GM23248 (cell line): ENCODE measurements around the gene ANO2. TPM values are rescaled to one million over a fixed set of nuclear protein-coding genes. Genes with fewer than 3 reads are reported as not detected.

Experiments
- DNase-seq: peaks from one replicate; pipeline ENCODE4 v3.0.0-alpha.2; 2015
- H2AFZ ChIP-seq: fragments of 200-600 bp; sonication (generic); 2 replicates; pipeline ENCODE4 v1.6.1; 2016; ENCODE audit warnings: antibody characterized with exemption
- H3F3A ChIP-seq: fragments of 200-600 bp; sonication (generic); 2 replicates; pipeline ENCODE4 v1.6.1; 2016; ENCODE audit warnings: mild to moderate bottlenecking, antibody characterized with exemption, mixed run types; ENCODE audit not compliant: insufficient read depth
- H3K27ac ChIP-seq: fragments of 200-600 bp; sonication (generic); 2 replicates; pipeline ENCODE4 v1.5.1; 2016; ENCODE audit warnings: mild to moderate bottlenecking
- H3K27me3 ChIP-seq: fragments of 200-600 bp; sonication (generic); replicated peaks from 2 replicates; pipeline ENCODE4 v1.6.1; 2016; ENCODE audit warnings: mild to moderate bottlenecking; ENCODE audit not compliant: insufficient read depth
- H3K36me3 ChIP-seq: fragments of 200-600 bp; sonication (generic); 2 replicates; pipeline ENCODE4 v1.6.1; 2016; ENCODE audit warnings: low read depth, mild to moderate bottlenecking
- H3K4me1 ChIP-seq: fragments of 200-600 bp; sonication (generic); 2 replicates; pipeline ENCODE4 v1.6.1; 2016; ENCODE audit warnings: mild to moderate bottlenecking; ENCODE audit not compliant: insufficient read depth
- H3K4me2 ChIP-seq: fragments of 200-600 bp; sonication (generic); one replicate; pipeline ENCODE4 v1.6.1; 2016; ENCODE audit warnings: mild to moderate bottlenecking; ENCODE audit not compliant: unreplicated experiment
- H3K4me3 ChIP-seq: fragments of 200-600 bp; sonication (generic); 2 replicates; pipeline ENCODE4 v1.5.1; 2016; ENCODE audit warnings: mild to moderate bottlenecking
- H3K79me2 ChIP-seq: fragments of 200-600 bp; sonication (generic); 2 replicates; pipeline ENCODE4 v1.6.1; 2016; ENCODE audit warnings: mild to moderate bottlenecking; ENCODE audit not compliant: insufficient read depth
- H3K9ac ChIP-seq: fragments of 200-600 bp; sonication (generic); 2 replicates; pipeline ENCODE4 v1.6.1; 2016; ENCODE audit warnings: mild to moderate bottlenecking
- H3K9me2 ChIP-seq: fragments of 200-600 bp; sonication (generic); 2 replicates; pipeline ENCODE4 v1.6.1; 2016; ENCODE audit warnings: mixed run types, mild to moderate bottlenecking, moderate library complexity; ENCODE audit not compliant: insufficient read depth
- H3K9me3 ChIP-seq: fragments of 200-600 bp; sonication (generic); one replicate; pipeline ENCODE4 v1.6.1; 2017; ENCODE audit warnings: low read depth
- H4K20me1 ChIP-seq: fragments of 200-600 bp; sonication (generic); 2 replicates; pipeline ENCODE4 v1.6.0; 2016; ENCODE audit not compliant: insufficient read depth
- EZH2 ChIP-seq: fragments of 200-600 bp; sonication (generic); IDR thresholded peaks from 2 replicates; pipeline ENCODE4 v1.6.1; 2018; ENCODE audit warnings: antibody characterized with exemption, mild to moderate bottlenecking; ENCODE audit not compliant: insufficient read depth, poor library complexity, severe bottlenecking
- EZH2phosphoT487 ChIP-seq: fragments of 200-600 bp; sonication (generic); IDR thresholded peaks from 2 replicates; pipeline ENCODE4 v1.6.1; 2018; ENCODE audit warnings: antibody characterized with exemption, moderate library complexity, mild to moderate bottlenecking, low read depth; ENCODE audit not compliant: insufficient read depth
- WGBS, 2 experiments: methylation state at CpG; one replicate each; pipeline ENCODE4 v1.1.6; 2015 to 2017; ENCODE audit warnings: low lambda C conversion rate in 2 of 2, low coverage in 1 of 2; ENCODE audit errors: missing lambda C conversion rate in 2 of 2; 5-methylcytosine and 5-hydroxymethylcytosine counted together
- in situ Hi-C: fragments of 300-500 bp; cut with MboI; formaldehyde crosslinking; loops from 2 replicates; pipeline ENCODE4 v1.15.0; 2020
- polyA plus RNA-seq: library from polyadenylated mRNA; unstranded; fragments of >200 nt; fragmentation: Nextera tagmentation; extraction: Ambion mirVana; gene quantifications from 2 replicates; pipeline ENCODE4 v1.2.1, GENCODE V29; 2016
- total RNA-seq: library from RNA; depleted of rRNA; stranded (reverse); fragments of >200 nt; shearing (Covaris generic); gene quantifications from 2 replicates; pipeline ENCODE4 v1.2.3, GENCODE V29; 2014

Gene ANO2
- total and polyA plus RNA-seq, 2 experiments from 2014 or later = not detected

GRCh38 chr12:5575987-5576386, 369.1 kb downstream of the ANO2 start:
- H2AFZ ChIP-seq = no peak overlapping the region
- no peaks in the 10 kb centered on the region for H3K9me3 ChIP-seq
- no peaks in the 10 kb centered on the region for H3K27me3 ChIP-seq
- WGBS, 2 experiments = 76 to 88% methylated on average over 3 of the region's 3 CpGs
- no peak overlapping the region for H3K4me3 ChIP-seq
- TF ChIP-seq EZH2phosphoT487 (no peak), EZH2 (no peak)
- H3K79me2 ChIP-seq = no peaks in the 10 kb centered on the region
- H3K4me2 ChIP-seq = no peak overlapping the region
- no peaks in the 10 kb centered on the region for H3K9me2 ChIP-seq
- no peaks in the 10 kb centered on the region for H3K36me3 ChIP-seq
- DNase-seq = no peak
- H3K27ac ChIP-seq = no peak overlapping the region
- in situ Hi-C loops = no loop called here
- H3K4me1 ChIP-seq = 0 out of 2 replicates have a peak, but pooled peaks cover 3% of the 10 kb centered on the region
- H4K20me1 ChIP-seq = no peaks in the 10 kb centered on the region
- H3K9ac ChIP-seq = no peak overlapping the region
- H3F3A ChIP-seq = no peaks in the 10 kb centered on the region

GRCh38 chr12:5575232-5575631, 369.8 kb downstream of the ANO2 start:
- Histone ChIP-seq H4K20me1 (no peaks in the 10 kb centered on the region), H3K79me2 (no peaks in the 10 kb centered on the region), H3K27ac (no peak overlapping the region), H3K4me1 (no peaks in the 10 kb centered on the region), H3K9me2 (no peaks in the 10 kb centered on the region), H3K9me3 (no peaks in the 10 kb centered on the region), H3K9ac (no peak overlapping the region), H3K4me3 (no peak overlapping the region), H3K27me3 (no peaks in the 10 kb centered on the region), H2AFZ (no peak overlapping the region), H3F3A (no peaks in the 10 kb centered on the region), H3K36me3 (no peaks in the 10 kb centered on the region), H3K4me2 (no peak overlapping the region)
- in situ Hi-C loops = no loop called here
- WGBS, 2 experiments = 40 to 41% methylated on average over 5 of the region's 5 CpGs
- DNase-seq = no peak
- TF ChIP-seq EZH2phosphoT487 (no peak), EZH2 (no peak)

GRCh38 chr12:5573390-5573789, 371.7 kb downstream of the ANO2 start:
- WGBS, 2 experiments = 56 to 58% methylated on average over 5 of the region's 5 CpGs
- H3K4me3 ChIP-seq = no peak overlapping the region
- no peaks in the 10 kb centered on the region for H3K9me2 ChIP-seq
- H3K79me2 ChIP-seq = no peaks in the 10 kb centered on the region
- H3K9ac ChIP-seq = no peak overlapping the region
- no peaks in the 10 kb centered on the region for H3K27me3 ChIP-seq
- no peak overlapping the region for H3K27ac ChIP-seq
- no peak overlapping the region for H2AFZ ChIP-seq
- no peaks in the 10 kb centered on the region for H3F3A ChIP-seq
- no peaks in the 10 kb centered on the region for H3K9me3 ChIP-seq
- no peaks in the 10 kb centered on the region for H3K4me1 ChIP-seq
- H4K20me1 ChIP-seq = no peaks in the 10 kb centered on the region
- in situ Hi-C loops = no loop called here
- TF ChIP-seq EZH2 (no peak), EZH2phosphoT487 (no peak)
- no peaks in the 10 kb centered on the region for H3K36me3 ChIP-seq
- DNase-seq = no peak
- no peak overlapping the region for H3K4me2 ChIP-seq

- in situ Hi-C loops = no loop called here
These were observed 373.9 kb downstream of the ANO2 start for GRCh38 chr12:5571115-5571514.

GRCh38 chr12:5570416-5570815, 374.6 kb downstream of the ANO2 start:
- no peak for DNase-seq
- Histone ChIP-seq H3K9ac (no peak overlapping the region), H3K9me2 (no peaks in the 10 kb centered on the region), H3K4me3 (no peak overlapping the region), H3F3A (no peaks in the 10 kb centered on the region), H3K27ac (no peak overlapping the region), H3K9me3 (no peaks in the 10 kb centered on the region), H4K20me1 (no peaks in the 10 kb centered on the region), H2AFZ (no peak overlapping the region), H3K4me2 (no peak overlapping the region), H3K4me1 (peaks cover 18% of the 10 kb centered on the region), H3K36me3 (no peaks in the 10 kb centered on the region), H3K79me2 (no peaks in the 10 kb centered on the region), H3K27me3 (no peaks in the 10 kb centered on the region)
- WGBS, 2 experiments = 0 to 11% methylated on average over 1 of the region's 1 CpG
- in situ Hi-C loops = no loop called here
- TF ChIP-seq EZH2phosphoT487 = no peak
- TF ChIP-seq EZH2 = no peak

More at GRCh38 chr12:5571115-5571514, 373.9 kb downstream of the ANO2 start:
- Histone ChIP-seq H3K9ac (no peak overlapping the region), H3F3A (no peaks in the 10 kb centered on the region), H3K4me1 (peaks cover 13% of the 10 kb centered on the region), H3K9me2 (no peaks in the 10 kb centered on the region), H3K27me3 (no peaks in the 10 kb centered on the region), H3K9me3 (no peaks in the 10 kb centered on the region), H3K4me2 (no peak overlapping the region), H3K4me3 (no peak overlapping the region), H4K20me1 (no peaks in the 10 kb centered on the region), H2AFZ (no peak overlapping the region), H3K36me3 (no peaks in the 10 kb centered on the region), H3K27ac (no peak overlapping the region), H3K79me2 (no peaks in the 10 kb centered on the region)
- DNase-seq = no peak
- no peak for TF ChIP-seq EZH2phosphoT487
- no peak for TF ChIP-seq EZH2
- 80 to 82% methylated on average over 11 to 13 of the region's 13 CpGs for WGBS, 2 experiments
